GM19023 (cell line): ENCODE results near the gene LAMB3.

Experiments
- ATAC-seq: cut with Tn5 transposase; IDR thresholded peaks from one replicate; pipeline ENCODE4 v1.9.1; 2021; ENCODE audit warnings: mild to moderate bottlenecking, moderate library complexity; ENCODE audit not compliant: unreplicated experiment

The LAMB3 gene

GRCh38 chr1:209634005-209634737, 18.1 kb downstream of the LAMB3 start:
- ATAC-seq: no peak

GRCh38 chr1:209633335-209633997, 18.8 kb downstream of the LAMB3 start:
- no peak for ATAC-seq

- no peak for ATAC-seq
Measured at GRCh38 chr1:209630383-209631225, 21.6 kb downstream of the LAMB3 start.

GRCh38 chr1:209629621-209630382, 22.4 kb downstream of the LAMB3 start:
- no peak for ATAC-seq

GRCh38 chr1:209628618-209629299, 23.5 kb downstream of the LAMB3 start:
- no peak for ATAC-seq

GRCh38 chr1:209627732-209628196, 24.5 kb downstream of the LAMB3 start:
- ATAC-seq: peak; percentile 73

GRCh38 chr1:209627027-209627731, 25.0 kb downstream of the LAMB3 start:
- peak; percentile 15 for ATAC-seq

GRCh38 chr1:209626346-209627026, 25.7 kb downstream of the LAMB3 start:
- ATAC-seq: no peak

GRCh38 chr1:209625791-209626285, 26.4 kb downstream of the LAMB3 start:
- no peak for ATAC-seq

- no peak for ATAC-seq
Measured at GRCh38 chr1:209624558-209625549, 27.4 kb downstream of the LAMB3 start.

GRCh38 chr1:209622841-209623829, 29.1 kb downstream of the LAMB3 start:
- ATAC-seq: no peak

GRCh38 chr1:209621741-209622655, 30.2 kb downstream of the LAMB3 start:
- ATAC-seq: no peak

GRCh38 chr1:209621286-209621685, 30.9 kb downstream of the LAMB3 start:
- no peak for ATAC-seq

- no peak for ATAC-seq
Measured at GRCh38 chr1:209620487-209620884, 31.7 kb downstream of the LAMB3 start.
